Measurements from ENCODE around the gene USP38.
"Not testable (repeated sequence)": the region's sequence is repeated elsewhere in the genome, so short reads cannot be mapped to it uniquely, and the experiment has no call there.

Gene USP38

DNA sequence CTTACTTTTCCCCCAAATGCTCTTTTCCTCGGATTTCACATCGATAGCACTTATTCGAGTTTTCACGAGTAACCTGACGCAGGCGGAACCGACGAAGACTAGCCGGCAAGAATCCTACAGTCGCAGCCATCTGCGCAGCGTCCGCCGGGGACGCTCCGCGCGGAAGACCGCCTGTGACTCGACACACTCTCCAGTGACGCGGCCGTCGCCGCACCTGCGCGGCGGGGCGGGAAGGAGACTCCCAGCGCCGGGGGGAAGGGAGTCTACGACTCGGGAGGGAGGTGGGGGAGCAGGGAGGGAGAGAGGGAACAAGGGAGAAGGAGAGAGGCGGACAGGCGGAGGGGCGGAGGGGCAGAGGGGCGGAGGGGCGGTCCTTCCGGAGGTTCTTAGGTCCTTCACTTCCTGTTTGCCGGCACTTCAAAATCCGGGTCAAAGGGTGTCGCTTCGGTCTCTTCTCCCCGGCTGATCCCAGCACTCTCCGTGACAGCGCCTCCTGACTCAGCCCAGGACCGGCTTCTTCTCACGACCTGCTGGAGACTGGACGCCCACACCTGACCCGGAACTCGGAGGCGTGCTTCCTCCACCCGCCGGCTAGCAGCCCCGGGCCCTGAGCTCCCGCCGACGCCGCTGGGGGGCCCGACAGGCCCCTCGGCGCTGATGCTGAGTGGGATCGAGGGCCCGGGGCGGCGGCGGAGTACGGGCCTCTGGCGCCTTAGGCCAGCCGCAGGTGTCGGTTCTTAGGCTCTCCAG, at the start of gene USP38:
Gene USP38, plus strand, starts transcription at position 415 of the 750 bp plus-strand sequence. CDS start 534 bp downstream, outside the sequence.
- H3K27ac ChIP-seq (ENCODE audit: low read length), result peak within 1 kb of the TSS; percentile 99
- H3K36me3 ChIP-seq (ENCODE audit: control insufficient read depth in 1 of 2, insufficient read depth in 2 of 2, low read length in 2 of 2), result peaks cover 0 to 4% of the 10 kb centered on the region in 2 donors
- H3K4me1 ChIP-seq (ENCODE audit: control insufficient read depth in 1 of 2, insufficient read depth in 2 of 2, low read length in 2 of 2), result peaks cover 16 to 32% of the 10 kb centered on the region in 2 donors
- H3K4me3 ChIP-seq (ENCODE audit: low read depth in 1 of 2, low read length in 2 of 2), result peak within 1 kb of the TSS; percentile 97 to 98
- no peaks in the 10 kb centered on the region for H3K9me3 ChIP-seq (ENCODE audit: control insufficient read depth in 1 of 2, low read length in 2 of 2)
- no peaks in the 10 kb centered on the region for H3K27me3 ChIP-seq (ENCODE audit: low read depth, low read length)

GRCh38 chr4:143135358-143135757, 49.4 kb upstream of the USP38 start:
- Histone ChIP-seq H3K4me1 (ENCODE audit: control insufficient read depth in 1 of 2, insufficient read depth in 2 of 2, low read length in 2 of 2) (no peaks in the 10 kb centered on the region), H3K36me3 (ENCODE audit: control insufficient read depth in 1 of 2, insufficient read depth in 2 of 2, low read length in 2 of 2) (no peaks in the 10 kb centered on the region), H3K4me3 (ENCODE audit: low read depth in 1 of 2, low read length in 2 of 2) (no peak overlapping the region), H3K27ac (ENCODE audit: low read length) (no peak overlapping the region), H3K27me3 (ENCODE audit: low read depth, low read length) (no peaks in the 10 kb centered on the region), H3K9me3 (ENCODE audit: control insufficient read depth in 1 of 2, low read length in 2 of 2) (no peaks in the 10 kb centered on the region)

DNA sequence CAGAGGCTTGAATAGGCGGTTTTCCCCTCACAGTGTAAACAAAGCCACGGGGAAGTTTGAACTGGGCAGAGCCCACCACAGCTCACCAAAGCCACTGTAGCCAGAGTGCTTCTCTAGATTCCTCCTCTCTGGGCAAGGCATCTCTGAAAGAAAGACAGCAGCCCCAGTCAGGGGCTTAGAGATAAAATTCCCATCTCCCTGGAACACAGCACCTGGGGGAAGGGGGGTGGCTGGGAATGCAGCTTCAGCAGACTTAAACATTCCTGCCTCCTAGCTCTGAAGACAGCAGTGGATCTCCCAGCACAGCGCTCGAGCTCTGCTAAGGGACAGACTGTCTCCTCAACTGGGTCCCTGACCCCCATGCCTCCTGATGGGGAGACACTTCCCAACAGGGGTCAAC, 44.0 kb upstream of the USP38 start:
- H3K9me3 ChIP-seq (ENCODE audit: control insufficient read depth in 1 of 2, low read length in 2 of 2), result peaks cover 0 to 6% of the 10 kb centered on the region in 2 donors
- no peaks in the 10 kb centered on the region for H3K27me3 ChIP-seq (ENCODE audit: low read depth, low read length)
- H3K36me3 ChIP-seq (ENCODE audit: control insufficient read depth in 1 of 2, insufficient read depth in 2 of 2, low read length in 2 of 2), result no peaks in the 10 kb centered on the region
- H3K4me3 ChIP-seq (ENCODE audit: low read depth in 1 of 2, low read length in 2 of 2), result no peak overlapping the region
- H3K27ac ChIP-seq (ENCODE audit: low read length), result no peak overlapping the region
- no peaks in the 10 kb centered on the region for H3K4me1 ChIP-seq (ENCODE audit: control insufficient read depth in 1 of 2, insufficient read depth in 2 of 2, low read length in 2 of 2)

DNA sequence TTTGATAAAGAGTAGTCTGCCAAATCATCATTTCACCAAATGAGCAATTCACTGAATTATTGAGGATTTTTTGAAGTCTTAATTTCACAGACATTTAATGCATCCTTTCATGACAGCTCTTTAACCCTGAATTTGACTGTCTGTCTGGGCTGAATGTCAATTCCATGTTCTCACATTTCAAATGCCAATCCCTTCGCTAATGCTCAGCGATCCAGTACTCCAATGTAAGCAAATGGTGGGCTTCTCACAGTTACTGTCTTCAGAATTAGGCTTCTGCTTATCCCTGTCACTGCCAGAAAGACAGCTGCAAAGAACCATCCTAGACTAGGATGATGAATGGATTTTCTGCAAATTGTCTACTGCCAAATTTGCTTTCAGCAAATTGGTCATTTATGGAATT, 36.2 kb upstream of the USP38 start:
- Histone ChIP-seq H3K4me3 (ENCODE audit: low read depth in 1 of 2, low read length in 2 of 2) (no peak overlapping the region), H3K9me3 (ENCODE audit: control insufficient read depth in 1 of 2, low read length in 2 of 2) (peaks cover 0 to 29% of the 10 kb centered on the region in 2 donors), H3K36me3 (ENCODE audit: control insufficient read depth in 1 of 2, insufficient read depth in 2 of 2, low read length in 2 of 2) (no peaks in the 10 kb centered on the region), H3K4me1 (ENCODE audit: control insufficient read depth in 1 of 2, insufficient read depth in 2 of 2, low read length in 2 of 2) (no peaks in the 10 kb centered on the region), H3K27me3 (ENCODE audit: low read depth, low read length) (no peaks in the 10 kb centered on the region), H3K27ac (ENCODE audit: low read length) (no peak overlapping the region)

- Histone ChIP-seq H3K4me3 (ENCODE audit: low read depth in 1 of 2, low read length in 2 of 2) (no peak overlapping the region), H3K9me3 (ENCODE audit: control insufficient read depth in 1 of 2, low read length in 2 of 2) (peaks cover 0 to 16% of the 10 kb centered on the region in 2 donors), H3K36me3 (ENCODE audit: control insufficient read depth in 1 of 2, insufficient read depth in 2 of 2, low read length in 2 of 2) (peaks cover 0 to 3% of the 10 kb centered on the region in 2 donors), H3K27me3 (ENCODE audit: low read depth, low read length) (no peaks in the 10 kb centered on the region), H3K4me1 (ENCODE audit: control insufficient read depth in 1 of 2, insufficient read depth in 2 of 2, low read length in 2 of 2) (no peaks in the 10 kb centered on the region), H3K27ac (ENCODE audit: low read length) (no peak overlapping the region)
These were observed 27.9 kb upstream of the USP38 start for GRCh38 chr4:143156853-143157252.

DNA sequence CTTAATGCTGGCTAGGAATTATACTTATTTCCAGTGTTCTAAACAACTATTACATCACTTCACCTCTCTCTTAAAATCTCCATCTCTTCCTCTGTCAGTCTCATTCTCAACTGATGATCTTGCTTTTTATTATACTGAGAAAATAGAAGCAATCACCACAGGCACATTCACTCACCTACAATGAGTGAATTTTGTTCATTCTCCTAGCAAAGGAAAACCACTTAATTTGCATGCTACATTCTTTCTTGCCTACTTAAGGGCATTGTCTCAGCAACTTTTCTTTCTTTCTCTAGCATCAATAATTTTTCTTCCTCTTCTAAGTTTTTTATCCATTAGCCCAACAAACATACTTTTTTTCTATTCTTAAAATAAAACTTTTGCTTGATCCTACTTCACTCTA, 21.1 kb upstream of the USP38 start:
- H3K27ac ChIP-seq (ENCODE audit: low read length), result no peak overlapping the region
- H3K9me3 ChIP-seq (ENCODE audit: control insufficient read depth in 1 of 2, low read length in 2 of 2), result peaks cover 0 to 13% of the 10 kb centered on the region in 2 donors
- H3K4me1 ChIP-seq (ENCODE audit: control insufficient read depth in 1 of 2, insufficient read depth in 2 of 2, low read length in 2 of 2), result no peaks in the 10 kb centered on the region
- peaks cover 0 to 3% of the 10 kb centered on the region in 2 donors for H3K36me3 ChIP-seq (ENCODE audit: control insufficient read depth in 1 of 2, insufficient read depth in 2 of 2, low read length in 2 of 2)
- no peak overlapping the region for H3K4me3 ChIP-seq (ENCODE audit: low read depth in 1 of 2, low read length in 2 of 2)
- no peaks in the 10 kb centered on the region for H3K27me3 ChIP-seq (ENCODE audit: low read depth, low read length)

GRCh38 chr4:143166722-143167121, 18.0 kb upstream of the USP38 start:
- H3K36me3 ChIP-seq (ENCODE audit: control insufficient read depth in 1 of 2, insufficient read depth in 2 of 2, low read length in 2 of 2); H3K4me1 ChIP-seq (ENCODE audit: control insufficient read depth in 1 of 2, insufficient read depth in 2 of 2, low read length in 2 of 2); H3K27ac ChIP-seq (ENCODE audit: low read length); H3K4me3 ChIP-seq (ENCODE audit: low read depth in 1 of 2, low read length in 2 of 2); H3K27me3 ChIP-seq (ENCODE audit: low read depth, low read length); H3K9me3 ChIP-seq (ENCODE audit: control insufficient read depth in 1 of 2, low read length in 2 of 2): not testable (repeated sequence)

DNA sequence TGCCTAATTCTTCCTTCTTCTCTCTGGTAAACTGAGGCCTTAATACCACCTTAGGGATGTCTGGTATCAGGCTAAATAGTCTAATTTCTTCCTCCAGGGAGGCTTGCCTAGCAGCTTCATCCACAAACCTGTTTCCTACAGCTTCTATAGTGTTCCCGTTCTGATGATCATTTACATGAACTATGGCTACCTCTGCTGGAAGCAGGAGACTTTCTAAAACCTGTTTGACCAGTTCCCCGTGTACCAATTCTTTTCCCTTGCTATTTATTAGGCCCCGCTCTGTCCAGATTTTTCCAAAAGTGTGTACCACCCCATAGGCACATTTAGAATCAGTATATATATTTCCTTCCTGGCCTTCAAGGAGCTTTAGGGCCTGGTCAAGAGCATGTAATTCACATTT, 5.8 kb upstream of the USP38 start:
- H3K4me1 ChIP-seq (ENCODE audit: control insufficient read depth in 1 of 2, insufficient read depth in 2 of 2, low read length in 2 of 2), result peaks cover 0 to 7% of the 10 kb centered on the region in 2 donors
- no peak overlapping the region for H3K27ac ChIP-seq (ENCODE audit: low read length)
- H3K4me3 ChIP-seq (ENCODE audit: low read depth in 1 of 2, low read length in 2 of 2), result no peak overlapping the region
- peaks cover 0 to 4% of the 10 kb centered on the region in 2 donors for H3K36me3 ChIP-seq (ENCODE audit: control insufficient read depth in 1 of 2, insufficient read depth in 2 of 2, low read length in 2 of 2)
- H3K27me3 ChIP-seq (ENCODE audit: low read depth, low read length), result no peaks in the 10 kb centered on the region
- H3K9me3 ChIP-seq (ENCODE audit: control insufficient read depth in 1 of 2, low read length in 2 of 2), result peaks cover 5 to 15% of the 10 kb centered on the region in 2 donors

- Histone ChIP-seq H3K4me1 (ENCODE audit: control insufficient read depth in 1 of 2, insufficient read depth in 2 of 2, low read length in 2 of 2) (peaks cover 8 to 23% of the 10 kb centered on the region in 2 donors), H3K4me3 (ENCODE audit: low read depth in 1 of 2, low read length in 2 of 2) (peak overlapping the region; percentile 97 to 98), H3K27ac (ENCODE audit: low read length) (peak overlapping the region; percentile 99)
These were observed 1.1 kb upstream of the USP38 start for GRCh38 chr4:143183513-143184216.

DNA sequence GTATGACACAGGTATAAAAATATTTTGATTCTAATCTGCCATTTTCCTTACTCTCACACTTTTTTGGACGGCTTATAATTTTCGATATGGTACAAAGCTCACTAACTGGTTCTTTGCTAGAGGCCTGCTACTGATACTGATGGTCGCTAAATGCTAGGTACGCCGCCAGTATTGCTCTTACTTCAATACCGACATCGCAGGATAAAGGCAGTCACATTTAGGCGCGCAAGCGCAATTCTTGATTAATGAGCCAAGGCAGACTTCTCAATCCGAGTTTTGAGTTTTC, 557 bp upstream of the USP38 start:
- Histone ChIP-seq H3K4me1 (ENCODE audit: control insufficient read depth in 1 of 2, insufficient read depth in 2 of 2, low read length in 2 of 2) (peaks cover 11 to 28% of the 10 kb centered on the region in 2 donors), H3K27ac (ENCODE audit: low read length) (peak overlapping the region; percentile 99), H3K27me3 (ENCODE audit: low read depth, low read length) (no peaks in the 10 kb centered on the region), H3K4me3 (ENCODE audit: low read depth in 1 of 2, low read length in 2 of 2) (peak overlapping the region; percentile 97 to 98), H3K36me3 (ENCODE audit: control insufficient read depth in 1 of 2, insufficient read depth in 2 of 2, low read length in 2 of 2) (peaks cover 0 to 4% of the 10 kb centered on the region in 2 donors), H3K9me3 (ENCODE audit: control insufficient read depth in 1 of 2, low read length in 2 of 2) (no peaks in the 10 kb centered on the region)

More at GRCh38 chr4:143183513-143184216, 1.1 kb upstream of the USP38 start:
- Histone ChIP-seq H3K36me3 (ENCODE audit: control insufficient read depth in 1 of 2, insufficient read depth in 2 of 2, low read length in 2 of 2) (peaks cover 0 to 4% of the 10 kb centered on the region in 2 donors), H3K9me3 (ENCODE audit: control insufficient read depth in 1 of 2, low read length in 2 of 2) (peaks cover 0 to 4% of the 10 kb centered on the region in 2 donors), H3K27me3 (ENCODE audit: low read depth, low read length) (no peaks in the 10 kb centered on the region)

DNA sequence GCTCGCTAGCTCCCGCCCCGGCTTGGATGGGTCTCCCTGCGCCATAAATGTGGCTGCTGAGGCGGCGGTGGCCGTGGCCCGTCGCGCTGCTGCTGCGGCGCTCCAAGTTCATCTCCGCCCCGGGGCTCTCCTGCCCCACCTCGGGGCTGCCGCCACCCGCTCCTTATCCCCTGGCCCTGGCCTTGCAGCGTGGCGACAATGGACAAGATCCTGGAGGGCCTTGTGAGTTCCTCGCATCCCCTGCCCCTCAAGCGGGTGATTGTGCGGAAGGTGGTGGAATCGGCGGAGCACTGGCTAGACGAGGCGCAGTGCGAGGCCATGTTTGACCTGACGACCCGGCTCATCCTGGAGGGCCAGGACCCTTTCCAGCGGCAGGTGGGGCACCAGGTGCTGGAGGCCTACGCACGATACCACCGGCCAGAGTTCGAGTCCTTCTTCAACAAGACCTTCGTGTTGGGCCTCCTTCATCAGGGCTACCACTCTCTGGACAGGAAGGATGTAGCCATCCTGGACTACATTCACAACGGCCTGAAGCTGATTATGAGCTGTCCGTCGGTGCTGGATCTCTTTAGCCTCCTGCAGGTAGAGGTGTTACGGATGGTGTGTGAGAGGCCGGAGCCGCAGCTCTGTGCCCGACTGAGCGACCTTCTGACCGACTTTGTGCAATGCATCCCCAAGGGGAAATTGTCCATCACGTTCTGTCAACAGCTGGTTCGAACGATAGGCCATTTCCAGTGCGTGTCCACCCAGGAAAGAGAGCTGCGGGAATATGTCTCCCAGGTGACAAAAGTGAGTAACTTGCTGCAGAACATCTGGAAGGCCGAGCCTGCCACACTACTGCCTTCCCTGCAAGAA, 763 bp downstream of the USP38 start:
- Histone ChIP-seq H3K4me3 (ENCODE audit: low read depth in 1 of 2, low read length in 2 of 2) (peak overlapping the region; percentile 95 to 97), H3K27ac (ENCODE audit: low read length) (peak overlapping the region; percentile 90), H3K4me1 (ENCODE audit: control insufficient read depth in 1 of 2, insufficient read depth in 2 of 2, low read length in 2 of 2) (peaks cover 20 to 40% of the 10 kb centered on the region in 2 donors), H3K9me3 (ENCODE audit: control insufficient read depth in 1 of 2, low read length in 2 of 2) (no peaks in the 10 kb centered on the region), H3K27me3 (ENCODE audit: low read depth, low read length) (no peaks in the 10 kb centered on the region), H3K36me3 (ENCODE audit: control insufficient read depth in 1 of 2, insufficient read depth in 2 of 2, low read length in 2 of 2) (peaks cover 4 to 7% of the 10 kb centered on the region in 2 donors)

All from muscle layer of duodenum (tissue), 2 donors.